MG63 (cell line): ENCODE data around the gene RHOB. TPM values are rescaled to one million over a fixed set of nuclear protein-coding genes. Genes with fewer than 3 reads are reported as not detected.
"Not testable (repeated sequence)": the region's sequence is repeated elsewhere in the genome, so short reads cannot be mapped to it uniquely, and the experiment has no call there.

Experiments
- DNase-seq: peaks from one replicate; pipeline ENCODE4 v3.0.0-alpha.2; 2020
- H3K27me3 ChIP-seq: fragments of 250-450 bp; sonication (Bioruptor Pico); 2 replicates; pipeline ENCODE4 v1.5.1; 2020; ENCODE audit warnings: mild to moderate bottlenecking, moderate library complexity
- H3K36me3 ChIP-seq: fragments of 250-450 bp; sonication (Bioruptor Pico); 2 replicates; pipeline ENCODE4 v1.5.1; 2020; ENCODE audit warnings: mild to moderate bottlenecking, moderate library complexity
- H3K4me3 ChIP-seq: fragments of 250-450 bp; sonication (Bioruptor Pico); 2 replicates; pipeline ENCODE4 v1.5.1; 2020; ENCODE audit warnings: mild to moderate bottlenecking, moderate library complexity
- H3K9me3 ChIP-seq: fragments of 250-450 bp; sonication (Bioruptor Pico); 2 replicates; pipeline ENCODE4 v1.5.1; 2020; ENCODE audit warnings: mild to moderate bottlenecking, moderate library complexity
- total RNA-seq: library from RNA; depleted of rRNA; stranded (reverse); fragments of >200 nt; shearing (Covaris generic); gene quantifications from 2 replicates; pipeline ENCODE4 v1.2.3, GENCODE V29; 2014; ENCODE audit warnings: low replicate concordance

Gene RHOB
- total RNA-seq, 1 experiment from 2014 or later: 65.2 TPM

- Histone ChIP-seq H3K9me3 (no peaks in the 10 kb centered on the region), H3K4me3 (no peak overlapping the region), H3K36me3 (no peaks in the 10 kb centered on the region), H3K27me3 (no peaks in the 10 kb centered on the region)
- no peak for DNase-seq
Measured at GRCh38 chr2:20431301-20431698, 15.6 kb upstream of the RHOB start.

- DNase-seq: no peak
- Histone ChIP-seq H3K4me3 (no peak overlapping the region), H3K9me3 (no peaks in the 10 kb centered on the region), H3K36me3 (no peaks in the 10 kb centered on the region), H3K27me3 (no peaks in the 10 kb centered on the region)
Measured at GRCh38 chr2:20431772-20432171, 15.1 kb upstream of the RHOB start.

- no peak overlapping the region for H3K4me3 ChIP-seq
- H3K36me3 ChIP-seq: no peaks in the 10 kb centered on the region
- H3K9me3 ChIP-seq: no peaks in the 10 kb centered on the region
- H3K27me3 ChIP-seq: no peaks in the 10 kb centered on the region
- no peak for DNase-seq
Measured at GRCh38 chr2:20432714-20433113, 14.2 kb upstream of the RHOB start.

- Histone ChIP-seq H3K4me3 (no peak overlapping the region), H3K27me3 (no peaks in the 10 kb centered on the region)
Measured at GRCh38 chr2:20433249-20433648, 13.6 kb upstream of the RHOB start.

GRCh38 chr2:20433946-20434553 is 12.8 kb upstream of the RHOB start:
- no peak for DNase-seq
- Histone ChIP-seq H3K9me3 (no peaks in the 10 kb centered on the region), H3K4me3 (no peak overlapping the region)

More at GRCh38 chr2:20433249-20433648, 13.6 kb upstream of the RHOB start:
- DNase-seq: no peak
- H3K36me3 ChIP-seq: no peaks in the 10 kb centered on the region
- no peaks in the 10 kb centered on the region for H3K9me3 ChIP-seq

GRCh38 chr2:20434588-20435294 is 12.1 kb upstream of the RHOB start:
- Histone ChIP-seq H3K27me3 (no peaks in the 10 kb centered on the region), H3K9me3 (no peaks in the 10 kb centered on the region), H3K4me3 (no peak overlapping the region), H3K36me3 (no peaks in the 10 kb centered on the region)
- DNase-seq: no peak

More at GRCh38 chr2:20433946-20434553, 12.8 kb upstream of the RHOB start:
- no peaks in the 10 kb centered on the region for H3K36me3 ChIP-seq
- no peaks in the 10 kb centered on the region for H3K27me3 ChIP-seq

- DNase-seq, H3K4me3 ChIP-seq, H3K9me3 ChIP-seq, H3K27me3 ChIP-seq, H3K36me3 ChIP-seq: not testable (repeated sequence)
Measured at GRCh38 chr2:20435456-20435855, 11.4 kb upstream of the RHOB start.

GRCh38 chr2:20436716-20437470 is 10.0 kb upstream of the RHOB start:
- Histone ChIP-seq H3K4me3 (no peak overlapping the region), H3K9me3 (no peaks in the 10 kb centered on the region), H3K36me3 (no peaks in the 10 kb centered on the region), H3K27me3 (no peaks in the 10 kb centered on the region)
- DNase-seq: no peak

GRCh38 chr2:20438334-20439192 is 8.3 kb upstream of the RHOB start:
- Histone ChIP-seq H3K36me3 (no peaks in the 10 kb centered on the region), H3K27me3 (no peaks in the 10 kb centered on the region), H3K4me3 (no peak overlapping the region), H3K9me3 (no peaks in the 10 kb centered on the region)
- peak; percentile 34 for DNase-seq

- DNase-seq: peak; percentile 54
- Histone ChIP-seq H3K4me3 (no peak overlapping the region), H3K27me3 (no peaks in the 10 kb centered on the region), H3K36me3 (no peaks in the 10 kb centered on the region), H3K9me3 (no peaks in the 10 kb centered on the region)
Measured at GRCh38 chr2:20439193-20439475, 7.7 kb upstream of the RHOB start.

- Histone ChIP-seq H3K4me3 (no peak overlapping the region), H3K36me3 (no peaks in the 10 kb centered on the region), H3K27me3 (no peaks in the 10 kb centered on the region), H3K9me3 (no peaks in the 10 kb centered on the region)
- DNase-seq: no peak
Measured at GRCh38 chr2:20439503-20439902, 7.4 kb upstream of the RHOB start.

- Histone ChIP-seq H3K36me3 (no peaks in the 10 kb centered on the region), H3K9me3 (no peaks in the 10 kb centered on the region), H3K4me3 (no peak overlapping the region), H3K27me3 (no peaks in the 10 kb centered on the region)
- no peak for DNase-seq
Measured at GRCh38 chr2:20440001-20440560, 6.8 kb upstream of the RHOB start.

GRCh38 chr2:20443276-20443920 is 3.5 kb upstream of the RHOB start:
- no peak overlapping the region for H3K4me3 ChIP-seq
- H3K36me3 ChIP-seq: peaks cover 7% of the 10 kb centered on the region
- no peaks in the 10 kb centered on the region for H3K27me3 ChIP-seq
- DNase-seq: no peak
- no peaks in the 10 kb centered on the region for H3K9me3 ChIP-seq

GRCh38 chr2:20444101-20444992 is 2.5 kb upstream of the RHOB start:
- H3K9me3 ChIP-seq: no peaks in the 10 kb centered on the region
- no peak for DNase-seq
- peaks cover 12% of the 10 kb centered on the region for H3K36me3 ChIP-seq
- H3K27me3 ChIP-seq: no peaks in the 10 kb centered on the region
- H3K4me3 ChIP-seq: no peak overlapping the region
